Activated naive CD4-positive, alpha-beta T cell (primary cell): ENCODE data around the gene DDX43.
"Not testable (repeated sequence)": the region's sequence is repeated elsewhere in the genome, so short reads cannot be mapped to it uniquely, and the experiment has no call there.

Source experiments
- DNase-seq, 4 experiments: peaks; one replicate each; lab custom pipeline; 2025; lab: John Stamatoyannopoulos, UW

The DDX43 gene

GRCh38 chr6:73388800-73389512, 5.7 kb upstream of the DDX43 start:
- DNase-seq, result peak in 2 of 4 experiments; percentile 4 to 7

- no peak for DNase-seq
Measured at GRCh38 chr6:73389854-73390253, 4.8 kb upstream of the DDX43 start.

GRCh38 chr6:73391675-73392074, 3.0 kb upstream of the DDX43 start:
- no peak for DNase-seq

DNA sequence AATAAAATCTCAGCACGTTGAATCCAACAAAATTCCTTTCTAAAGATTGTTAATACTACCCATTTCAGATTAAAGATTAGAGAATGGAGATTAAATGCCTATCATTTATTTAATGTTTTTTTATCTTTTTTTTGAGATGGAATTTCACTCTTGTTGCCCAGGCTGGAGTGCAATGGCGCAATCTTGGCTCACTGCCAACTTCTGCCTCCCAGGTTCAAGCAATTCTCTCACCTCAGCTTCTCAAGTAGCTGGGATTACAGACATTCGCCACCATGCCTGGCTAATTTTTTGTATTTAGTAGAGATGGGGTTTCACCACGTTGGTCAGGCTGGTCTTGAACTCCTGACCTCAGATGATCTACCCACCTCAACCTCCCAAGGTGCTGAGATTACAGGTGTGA, 2.4 kb upstream of the DDX43 start:
- not testable (repeated sequence) for DNase-seq

- DNase-seq, result no peak
Measured at GRCh38 chr6:73393278-73393677, 1.4 kb upstream of the DDX43 start.

DNA sequence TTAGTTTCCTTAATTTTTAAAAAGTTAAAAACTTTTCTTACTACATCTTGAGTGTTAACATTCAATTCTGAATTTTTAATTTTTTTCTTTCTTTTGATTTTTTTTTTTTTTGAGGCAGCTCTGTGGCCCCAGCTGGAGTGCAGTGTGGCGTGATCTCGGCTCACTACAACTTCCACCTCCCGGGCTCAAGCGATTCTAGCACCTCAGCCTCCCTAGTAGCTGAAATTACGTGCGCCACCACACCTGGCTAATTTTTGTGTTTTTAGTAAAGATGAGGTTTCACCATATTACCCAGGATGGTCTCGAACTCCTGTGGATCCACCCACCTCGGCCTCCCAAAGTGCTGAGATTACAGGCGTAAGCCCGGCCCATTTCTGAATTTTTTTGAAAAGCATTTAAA, 1.2 kb downstream of the DDX43 start:
- DNase-seq, result no peak

DNA sequence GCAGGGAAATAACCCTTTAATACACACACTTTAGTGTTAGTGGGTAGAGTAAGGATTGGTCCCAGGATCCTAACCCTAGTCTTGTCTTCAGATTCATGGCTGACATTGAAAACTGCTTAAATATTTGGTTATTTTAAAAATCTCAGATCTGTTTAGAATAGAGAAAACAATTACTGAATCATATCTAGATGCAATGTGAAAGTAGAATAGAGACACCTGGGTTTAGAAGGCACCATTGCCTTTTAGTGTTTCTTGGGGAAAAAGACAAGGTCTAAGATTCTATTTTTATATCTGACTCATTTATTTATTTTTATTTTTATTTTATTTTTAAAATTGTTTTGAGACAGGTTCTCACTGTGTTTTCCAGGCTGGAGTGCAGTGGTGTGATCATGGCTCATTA, 6.0 kb downstream of the DDX43 start:
- DNase-seq, result no peak

GRCh38 chr6:73409395-73409794, 14.8 kb downstream of the DDX43 start:
- no peak for DNase-seq

GRCh38 chr6:73413102-73413501, 18.5 kb downstream of the DDX43 start:
- no peak for DNase-seq

DNA sequence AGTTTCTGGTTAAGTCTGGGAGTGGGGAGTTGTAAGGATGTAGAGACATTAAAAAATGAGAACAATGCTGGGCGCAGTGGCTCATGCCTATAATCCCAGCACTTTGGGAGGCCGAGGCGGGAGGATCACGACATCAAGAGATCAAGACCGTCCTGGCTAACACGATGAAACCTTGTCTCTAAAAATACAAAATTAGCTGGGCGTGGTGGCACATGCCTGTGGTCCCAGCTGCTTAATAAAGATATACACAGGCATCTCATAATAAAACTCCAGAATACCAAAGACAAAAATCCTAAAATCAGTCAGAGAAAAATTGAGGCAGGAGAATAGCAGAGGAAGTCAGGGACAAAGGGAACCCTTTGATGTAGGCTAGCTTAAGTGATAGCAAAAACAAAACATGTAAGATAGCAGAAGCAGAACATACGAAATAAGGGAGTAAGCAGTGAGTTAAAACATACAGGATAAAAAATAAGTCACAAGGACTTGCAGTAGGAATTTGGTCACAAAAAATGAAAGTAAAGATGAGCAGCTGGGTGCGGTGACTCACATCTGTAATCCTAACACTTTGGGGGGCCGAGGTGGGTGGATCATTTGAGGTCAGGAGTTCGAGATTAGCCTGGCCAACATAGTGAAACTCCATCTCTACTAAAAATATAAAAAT, 23.6 kb downstream of the DDX43 start:
- DNase-seq, result no peak

GRCh38 chr6:73421534-73421933, 26.9 kb downstream of the DDX43 start:
- DNase-seq, result no peak

GRCh38 chr6:73435236-73435635, 40.6 kb downstream of the DDX43 start:
- no peak for DNase-seq

DNA sequence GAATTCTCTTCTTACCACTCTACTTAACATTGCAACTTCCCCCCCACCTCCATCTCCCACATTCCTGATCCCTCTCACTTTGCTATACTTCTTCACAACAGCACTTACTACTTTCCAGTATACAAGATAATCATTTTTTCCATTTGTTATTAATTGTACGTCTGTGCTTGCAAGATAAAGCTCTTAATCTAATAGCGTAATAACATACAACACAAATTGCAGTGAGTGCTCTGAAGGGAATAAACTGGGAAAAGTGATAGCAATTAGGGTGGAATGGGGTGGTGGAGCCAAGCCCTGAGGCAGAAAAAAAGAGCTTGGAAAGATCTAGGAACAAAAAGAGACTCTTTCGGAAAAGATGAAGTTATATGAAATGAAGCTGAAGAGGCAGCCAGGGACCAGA, 48.9 kb downstream of the DDX43 start:
- no peak for DNase-seq

DNA sequence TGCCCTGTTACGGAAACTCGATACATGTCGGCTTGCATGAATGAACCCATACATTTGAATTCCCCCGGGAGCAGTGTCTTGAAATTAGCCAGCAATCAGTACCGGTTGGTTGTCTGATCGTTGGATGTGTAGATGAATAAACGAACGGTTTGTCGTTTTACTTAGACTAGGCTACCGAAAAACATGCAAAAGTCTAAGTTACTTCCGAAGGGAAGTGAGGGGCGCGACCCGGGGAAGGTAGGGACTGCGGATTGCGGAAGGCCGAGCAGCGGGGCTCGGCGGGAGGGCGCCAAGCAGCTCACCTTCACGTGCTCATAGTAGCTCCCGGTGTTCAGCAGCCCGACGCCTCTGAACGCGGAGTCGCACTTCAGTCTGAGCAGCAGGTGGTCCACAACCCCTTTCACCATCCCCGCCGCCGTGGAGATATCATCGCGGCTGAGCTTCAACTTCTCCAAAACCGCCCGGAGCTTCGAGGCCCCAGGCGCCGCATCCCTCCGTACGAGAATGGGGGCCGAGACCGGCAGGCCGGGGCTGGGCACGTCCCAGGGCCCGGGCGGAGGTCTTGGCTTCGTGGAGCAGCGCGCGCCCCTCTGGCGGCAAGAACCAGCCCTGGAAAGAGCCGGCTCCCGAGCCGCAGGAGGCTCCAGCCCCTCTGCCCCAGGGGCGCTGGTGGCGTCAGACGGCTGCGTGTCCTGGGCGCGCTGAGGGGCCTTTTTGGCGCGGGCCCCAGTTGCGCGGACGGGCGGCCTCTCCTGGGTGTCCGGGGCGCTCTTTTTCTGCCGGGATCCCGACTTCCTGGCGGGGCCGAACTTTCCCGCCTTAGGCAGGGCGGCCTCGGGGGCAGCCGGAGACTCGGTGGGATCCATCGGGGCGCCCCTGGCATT, 56.8 kb downstream of the DDX43 start:
- DNase-seq, result peak; percentile 13 to 38 (median 21)

- peak; percentile 8 to 57 (median 28) for DNase-seq
Measured at GRCh38 chr6:73452107-73452461, 57.5 kb downstream of the DDX43 start, which contains the start of gene CGAS. Gene CGAS (minus strand): TSS chr6:73452297. CDS start chr6:73452181, 116 bp downstream.

GRCh38 chr6:73455865-73456629, 61.4 kb downstream of the DDX43 start:
- DNase-seq, result no peak

- not testable (repeated sequence) for DNase-seq
Measured at GRCh38 chr6:73459474-73459873, 64.8 kb downstream of the DDX43 start.

- no peak for DNase-seq
Measured at GRCh38 chr6:73460056-73460455, 65.4 kb downstream of the DDX43 start.

GRCh38 chr6:73461537-73462350, 67.1 kb downstream of the DDX43 start, which contains the start of gene MTO1:
Gene MTO1 (plus strand): TSS chr6:73461737. CDS start chr6:73461855, 118 bp downstream.
- DNase-seq, result peak; percentile 48 to 71 (median 63)
